Measurements from ENCODE around the gene SIAH3. TPM values are rescaled to one million over a fixed set of nuclear protein-coding genes. Genes with fewer than 3 reads are reported as not detected.

SIAH3 gene
- total and polyA plus RNA-seq, 4 donors = 3.5 to 15.1 (median 12.4) TPM

DNA sequence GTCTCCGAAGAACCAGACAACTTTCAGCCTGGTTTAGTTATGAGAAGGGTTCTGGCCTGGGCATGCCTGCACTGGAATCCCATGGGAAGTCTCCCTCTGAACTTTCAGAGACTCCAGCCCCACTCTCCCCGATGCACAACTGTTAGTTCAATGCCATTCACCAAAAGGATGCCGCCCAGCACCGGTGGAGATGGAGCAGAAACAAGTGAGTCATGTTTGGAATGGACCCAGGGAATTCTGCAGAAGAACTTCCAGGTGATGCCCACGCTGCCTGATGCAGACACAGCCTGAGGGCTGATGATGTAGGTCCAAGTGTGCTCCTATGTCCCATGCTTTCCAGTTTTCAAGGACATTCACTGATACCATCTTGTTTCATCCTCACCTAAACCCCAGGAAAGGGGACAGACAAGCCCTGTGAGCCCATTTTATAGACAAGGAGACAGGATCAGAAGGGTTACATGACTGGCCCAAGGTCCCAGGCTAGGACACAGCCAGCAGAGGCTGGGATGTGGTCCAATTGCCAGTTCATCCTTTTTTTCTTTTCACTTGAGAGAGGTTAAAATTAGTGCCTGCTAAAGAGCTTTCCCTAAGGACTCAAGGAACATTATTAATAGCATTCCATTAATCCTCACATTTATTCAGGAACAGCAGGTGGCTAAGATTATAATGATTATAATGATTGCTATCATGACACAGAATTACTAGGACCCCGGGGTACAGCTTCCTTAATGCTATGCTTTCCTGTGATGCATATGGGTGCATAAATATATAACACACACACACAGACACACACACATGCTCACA lies 39.5 kb downstream of the SIAH3 start:
- Histone ChIP-seq H3K27ac (ENCODE audit: low read depth, low read length) (no peak overlapping the region), H3K4me1 (ENCODE audit: control insufficient read depth, insufficient read depth, low read length) (peaks cover 4% of the 10 kb centered on the region), H3K36me3 (ENCODE audit: control insufficient read depth, insufficient read depth, low read length) (no peaks in the 10 kb centered on the region), H3K9me3 (ENCODE audit: control insufficient read depth, insufficient read depth, low read length) (no peaks in the 10 kb centered on the region), H3K4me3 (ENCODE audit: low read depth, low read length) (no peak overlapping the region), H3K27me3 (ENCODE audit: control insufficient read depth, insufficient read depth, low read length) (no peaks in the 10 kb centered on the region)
- whole genome bisulfite sequencing (ENCODE audit: insufficient coverage) = 92% methylated on average over 3 of the region's 6 CpGs
- peak in 1 of 6 donors; percentile 62 for DNase-seq (ENCODE audit: low read depth in 4 of 6, low spot score in 6 of 6)

DNA sequence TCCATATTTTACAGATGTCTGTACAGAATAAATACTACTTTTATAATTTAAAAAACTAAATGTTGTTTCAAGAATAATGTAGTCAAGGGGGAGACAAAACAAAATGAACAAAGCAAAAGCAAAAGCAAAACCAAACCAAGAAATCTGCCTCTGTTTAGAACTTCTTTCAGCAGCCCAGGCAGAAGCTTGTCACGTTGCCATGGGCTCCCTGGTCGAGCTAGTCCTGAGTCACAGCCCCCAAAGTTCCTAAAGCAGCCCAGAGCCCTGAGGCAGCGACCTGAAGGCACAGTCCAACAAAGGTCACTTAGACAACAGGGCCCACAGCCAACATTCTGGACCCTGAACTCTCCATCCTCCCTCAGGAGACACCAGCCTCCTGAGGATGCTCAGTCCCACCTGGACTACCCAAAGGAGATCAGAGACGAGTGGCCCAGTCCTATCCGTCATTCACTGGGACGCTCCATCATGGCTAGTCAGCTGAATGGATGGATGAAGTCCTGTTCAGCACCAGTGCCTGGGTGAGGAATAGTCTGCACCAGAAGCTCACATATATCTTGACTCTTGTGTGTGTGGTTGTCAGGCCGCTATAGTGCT lies 41.7 kb downstream of the SIAH3 start:
- no peaks in the 10 kb centered on the region for H3K36me3 ChIP-seq (ENCODE audit: control insufficient read depth, insufficient read depth, low read length)
- H3K9me3 ChIP-seq (ENCODE audit: control insufficient read depth, insufficient read depth, low read length) = no peaks in the 10 kb centered on the region
- H3K27ac ChIP-seq (ENCODE audit: low read depth, low read length) = no peak overlapping the region
- no peak overlapping the region for H3K4me3 ChIP-seq (ENCODE audit: low read depth, low read length)
- DNase-seq (ENCODE audit: low read depth in 4 of 6, low spot score in 6 of 6) = peak in 1 of 6 donors; percentile 35
- 43% methylated on average over 3 of the region's 7 CpGs for WGBS (ENCODE audit: insufficient coverage)
- H3K4me1 ChIP-seq (ENCODE audit: control insufficient read depth, insufficient read depth, low read length) = peaks cover 4% of the 10 kb centered on the region
- H3K27me3 ChIP-seq (ENCODE audit: control insufficient read depth, insufficient read depth, low read length) = no peaks in the 10 kb centered on the region

DNA sequence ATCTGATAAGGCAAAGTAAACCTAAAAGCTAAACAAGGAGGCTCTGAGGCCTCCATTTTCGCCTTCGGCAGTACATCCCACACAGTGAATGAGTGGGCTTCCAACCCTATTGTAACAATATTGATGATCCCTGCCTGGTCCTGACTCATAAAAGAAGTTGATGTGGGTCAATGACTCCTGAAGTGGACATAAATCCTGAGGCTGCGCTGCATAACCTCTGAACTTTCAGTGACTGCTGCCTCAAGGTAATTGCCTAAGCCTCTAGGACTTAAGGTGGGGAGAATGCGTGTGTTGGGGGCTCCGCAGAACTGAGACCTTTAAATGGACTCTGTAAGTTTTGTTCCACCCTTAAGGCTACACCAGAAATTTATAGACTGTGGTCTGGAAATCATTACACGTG lies 42.6 kb downstream of the SIAH3 start:
- Histone ChIP-seq H3K27ac (ENCODE audit: low read depth, low read length) (no peak overlapping the region), H3K36me3 (ENCODE audit: control insufficient read depth, insufficient read depth, low read length) (no peaks in the 10 kb centered on the region), H3K9me3 (ENCODE audit: control insufficient read depth, insufficient read depth, low read length) (no peaks in the 10 kb centered on the region), H3K4me1 (ENCODE audit: control insufficient read depth, insufficient read depth, low read length) (peaks cover 4% of the 10 kb centered on the region), H3K4me3 (ENCODE audit: low read depth, low read length) (no peak overlapping the region), H3K27me3 (ENCODE audit: control insufficient read depth, insufficient read depth, low read length) (no peaks in the 10 kb centered on the region)
- 82% methylated on average over 4 of the region's 6 CpGs for WGBS (ENCODE audit: insufficient coverage)
- DNase-seq (ENCODE audit: low read depth in 4 of 6, low spot score in 6 of 6) = no peak

DNA sequence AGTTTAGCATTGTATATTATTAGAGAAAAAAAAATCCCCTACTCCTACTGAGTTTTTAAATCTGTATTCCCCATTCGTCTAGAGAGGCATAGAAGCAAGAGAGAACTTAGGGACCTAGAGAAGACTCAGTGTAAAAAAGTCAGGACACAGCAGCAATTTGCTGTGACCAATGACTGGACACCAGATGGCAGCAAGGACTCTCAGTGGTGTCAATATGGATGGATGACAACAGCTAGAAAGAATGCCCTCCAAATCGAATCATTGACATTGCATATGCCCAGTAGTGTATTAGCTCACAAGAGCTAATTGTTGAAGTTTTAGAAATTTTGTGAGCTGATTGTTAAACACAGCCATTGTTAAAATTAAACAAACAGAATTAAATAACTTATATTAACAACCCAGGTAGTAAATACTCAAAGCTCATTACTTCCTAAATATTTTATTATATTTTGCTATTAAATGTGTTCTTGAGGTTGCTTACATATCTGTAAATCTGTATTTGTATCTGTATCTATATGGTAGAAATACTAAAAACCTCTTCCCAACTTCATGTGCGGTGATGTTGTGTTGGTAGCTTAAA lies 43.9 kb downstream of the SIAH3 start:
- WGBS (ENCODE audit: insufficient coverage) = no CpG with 5 or more reads among the region's 3 CpGs
- no peak overlapping the region for H3K27ac ChIP-seq (ENCODE audit: low read depth, low read length)

DNA sequence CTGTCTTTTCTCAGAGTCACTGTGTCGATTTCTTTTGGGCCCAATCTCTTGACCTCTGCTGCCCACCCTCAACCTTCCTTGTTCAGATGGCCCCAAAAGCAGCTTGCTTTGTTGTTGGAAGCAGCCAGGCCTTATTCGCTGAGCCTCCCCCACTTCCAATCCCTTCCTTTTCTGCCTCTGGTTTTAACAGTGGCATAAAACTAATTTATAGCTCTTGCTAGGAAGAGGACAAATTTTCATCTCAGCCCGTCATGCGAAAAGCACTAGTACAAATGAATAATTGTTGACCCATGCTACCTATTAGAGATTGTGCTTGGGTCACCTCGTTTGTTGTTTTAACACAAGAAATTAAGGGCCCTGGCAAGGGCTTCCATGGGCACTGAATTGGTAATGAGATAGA lies 51.1 kb downstream of the SIAH3 start:
- Histone ChIP-seq H3K36me3 (ENCODE audit: control insufficient read depth, insufficient read depth, low read length) (no peaks in the 10 kb centered on the region), H3K4me3 (ENCODE audit: low read depth, low read length) (no peak overlapping the region), H3K9me3 (ENCODE audit: control insufficient read depth, insufficient read depth, low read length) (no peaks in the 10 kb centered on the region), H3K27ac (ENCODE audit: low read depth, low read length) (no peak overlapping the region), H3K27me3 (ENCODE audit: control insufficient read depth, insufficient read depth, low read length) (no peaks in the 10 kb centered on the region), H3K4me1 (ENCODE audit: control insufficient read depth, insufficient read depth, low read length) (peaks cover 12% of the 10 kb centered on the region)
- no peak for DNase-seq (ENCODE audit: low read depth in 4 of 6, low spot score in 6 of 6)
- 78% methylated on average over 2 of the region's 5 CpGs for WGBS (ENCODE audit: insufficient coverage)

More for the DNA sequence above, 43.9 kb downstream of the SIAH3 start:
- Histone ChIP-seq H3K9me3 (ENCODE audit: control insufficient read depth, insufficient read depth, low read length) (no peaks in the 10 kb centered on the region), H3K4me3 (ENCODE audit: low read depth, low read length) (no peak overlapping the region), H3K4me1 (ENCODE audit: control insufficient read depth, insufficient read depth, low read length) (no peaks in the 10 kb centered on the region), H3K27me3 (ENCODE audit: control insufficient read depth, insufficient read depth, low read length) (no peaks in the 10 kb centered on the region), H3K36me3 (ENCODE audit: control insufficient read depth, insufficient read depth, low read length) (no peaks in the 10 kb centered on the region)
- DNase-seq (ENCODE audit: low read depth in 4 of 6, low spot score in 6 of 6) = peak in 2 of 6 donors; percentile 60 to 71

DNA sequence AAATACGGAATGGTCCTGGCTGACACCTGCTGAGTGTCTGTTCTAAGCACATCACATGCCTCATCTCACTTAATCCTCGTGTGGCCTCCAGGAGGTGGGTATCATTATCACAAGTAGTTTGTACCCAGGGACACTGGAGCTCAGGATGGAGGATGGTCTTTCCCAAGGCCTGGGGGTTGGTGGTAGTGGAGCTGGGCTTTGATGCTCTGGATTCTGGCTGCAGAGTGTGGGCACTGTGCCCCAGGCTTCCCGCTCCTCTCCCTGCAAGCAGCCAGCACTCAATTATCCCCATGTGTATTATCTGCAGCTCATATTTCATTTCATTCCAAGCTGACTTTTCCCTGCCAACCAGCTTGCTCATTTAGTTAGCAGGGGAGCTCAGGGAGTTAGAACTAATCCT lies 52.1 kb downstream of the SIAH3 start:
- Histone ChIP-seq H3K4me3 (ENCODE audit: low read depth, low read length) (no peak overlapping the region), H3K27me3 (ENCODE audit: control insufficient read depth, insufficient read depth, low read length) (no peaks in the 10 kb centered on the region), H3K4me1 (ENCODE audit: control insufficient read depth, insufficient read depth, low read length) (peaks cover 12% of the 10 kb centered on the region), H3K27ac (ENCODE audit: low read depth, low read length) (no peak overlapping the region), H3K9me3 (ENCODE audit: control insufficient read depth, insufficient read depth, low read length) (no peaks in the 10 kb centered on the region), H3K36me3 (ENCODE audit: control insufficient read depth, insufficient read depth, low read length) (no peaks in the 10 kb centered on the region)
- peak in 1 of 6 donors; percentile 87 for DNase-seq (ENCODE audit: low read depth in 4 of 6, low spot score in 6 of 6)
- WGBS (ENCODE audit: insufficient coverage) = 50% methylated on average over 1 of the region's 3 CpGs

DNA sequence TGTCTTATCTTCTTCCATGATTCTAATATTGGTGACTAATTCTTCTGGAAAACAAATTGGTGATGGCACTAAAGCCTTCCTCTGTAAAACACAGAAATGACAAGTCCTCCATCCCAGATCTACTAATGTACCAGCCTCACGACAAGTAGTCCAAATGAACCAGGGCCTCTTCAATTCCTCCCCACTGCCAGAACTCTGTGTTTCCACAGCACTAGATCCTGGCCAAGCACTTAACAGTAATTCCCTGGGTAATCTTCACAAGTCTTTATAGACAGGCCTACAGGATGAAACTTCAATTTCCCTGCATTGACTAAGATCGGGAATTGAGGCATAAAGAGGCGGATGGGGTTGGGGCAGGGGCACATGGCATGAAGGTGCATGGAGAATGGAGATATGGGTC lies 52.7 kb downstream of the SIAH3 start:
- DNase-seq (ENCODE audit: low read depth in 4 of 6, low spot score in 6 of 6) = no peak
- no peak overlapping the region for H3K27ac ChIP-seq (ENCODE audit: low read depth, low read length)
- no peaks in the 10 kb centered on the region for H3K36me3 ChIP-seq (ENCODE audit: control insufficient read depth, insufficient read depth, low read length)
- WGBS (ENCODE audit: insufficient coverage) = 80% methylated on average over 1 of the region's 3 CpGs
- H3K4me1 ChIP-seq (ENCODE audit: control insufficient read depth, insufficient read depth, low read length) = peaks cover 12% of the 10 kb centered on the region
- H3K9me3 ChIP-seq (ENCODE audit: control insufficient read depth, insufficient read depth, low read length) = no peaks in the 10 kb centered on the region
- H3K4me3 ChIP-seq (ENCODE audit: low read depth, low read length) = no peak overlapping the region
- H3K27me3 ChIP-seq (ENCODE audit: control insufficient read depth, insufficient read depth, low read length) = no peaks in the 10 kb centered on the region

DNA sequence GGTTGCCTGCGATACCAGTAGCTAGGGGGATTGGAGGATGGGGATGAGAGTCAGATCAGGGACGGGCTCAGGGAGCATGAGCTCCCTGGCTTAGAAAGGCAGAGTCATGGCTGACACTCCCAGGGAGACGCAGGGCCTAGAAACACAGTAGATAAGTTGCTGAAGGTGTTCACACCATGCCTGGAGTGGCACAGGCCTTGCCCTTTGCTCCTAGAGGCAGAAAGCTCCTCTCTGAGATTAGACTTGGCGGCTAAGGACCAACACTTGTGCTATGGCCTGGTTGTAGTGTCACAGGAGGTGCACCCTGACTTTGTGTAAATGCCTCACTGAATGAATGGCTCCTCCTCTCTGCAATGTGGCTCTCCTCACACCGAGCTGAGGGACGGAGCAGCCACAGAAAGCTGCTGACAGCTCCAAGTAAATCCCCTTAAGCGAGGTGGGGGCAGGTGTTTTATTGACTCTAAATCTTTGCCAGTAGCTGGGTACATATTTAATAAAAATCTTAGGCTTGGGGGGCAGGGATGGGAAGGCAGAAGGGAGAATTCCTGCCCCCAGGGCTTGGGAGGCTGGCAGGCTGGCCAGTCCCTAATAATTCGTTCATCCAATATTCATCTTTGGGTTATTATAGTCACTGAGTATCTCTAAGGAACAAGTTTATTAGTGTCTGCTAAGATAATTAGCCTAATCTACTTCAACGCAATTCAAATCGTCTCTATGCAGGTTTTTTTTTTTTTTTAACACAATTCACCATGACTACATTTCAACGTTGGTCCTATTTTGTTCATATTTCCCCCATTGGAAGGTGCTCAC lies 54.9 kb downstream of the SIAH3 start:
- no peaks in the 10 kb centered on the region for H3K36me3 ChIP-seq (ENCODE audit: control insufficient read depth, insufficient read depth, low read length)
- no peak overlapping the region for H3K27ac ChIP-seq (ENCODE audit: low read depth, low read length)
- peaks cover 12% of the 10 kb centered on the region for H3K4me1 ChIP-seq (ENCODE audit: control insufficient read depth, insufficient read depth, low read length)
- no peak overlapping the region for H3K4me3 ChIP-seq (ENCODE audit: low read depth, low read length)
- DNase-seq (ENCODE audit: low read depth in 4 of 6, low spot score in 6 of 6) = peak in 1 of 6 donors; percentile 85
- H3K9me3 ChIP-seq (ENCODE audit: control insufficient read depth, insufficient read depth, low read length) = no peaks in the 10 kb centered on the region
- H3K27me3 ChIP-seq (ENCODE audit: control insufficient read depth, insufficient read depth, low read length) = no peaks in the 10 kb centered on the region
- 80% methylated on average over 3 of the region's 11 CpGs for WGBS (ENCODE audit: insufficient coverage)

DNA sequence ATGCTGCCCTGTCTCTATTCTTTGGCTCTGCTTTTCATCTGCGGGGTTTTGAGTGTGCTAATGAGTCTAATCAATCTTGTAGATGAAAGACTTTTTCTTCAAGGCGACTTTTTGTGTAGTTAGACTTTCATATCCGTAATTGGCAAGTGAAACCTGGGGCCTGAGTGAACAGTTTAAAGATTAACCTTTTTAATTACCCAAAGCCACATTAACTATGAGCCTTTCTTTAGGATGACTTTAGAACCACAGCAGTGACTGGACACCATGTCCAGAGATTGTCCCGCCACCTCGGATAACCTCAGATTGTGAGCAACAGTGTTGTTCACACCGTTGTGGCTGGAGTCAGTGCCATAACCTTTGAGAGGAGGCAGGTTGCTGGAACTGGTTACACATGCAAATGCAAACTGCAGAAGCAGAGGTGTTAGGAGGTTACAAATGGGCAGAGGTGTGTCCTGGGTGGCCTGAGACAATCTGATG lies 58.7 kb downstream of the SIAH3 start:
- Histone ChIP-seq H3K9me3 (ENCODE audit: control insufficient read depth, insufficient read depth, low read length) (no peaks in the 10 kb centered on the region), H3K27ac (ENCODE audit: low read depth, low read length) (no peak overlapping the region), H3K4me3 (ENCODE audit: low read depth, low read length) (no peak overlapping the region), H3K4me1 (ENCODE audit: control insufficient read depth, insufficient read depth, low read length) (peaks cover 13% of the 10 kb centered on the region), H3K27me3 (ENCODE audit: control insufficient read depth, insufficient read depth, low read length) (no peaks in the 10 kb centered on the region), H3K36me3 (ENCODE audit: control insufficient read depth, insufficient read depth, low read length) (no peaks in the 10 kb centered on the region)
- WGBS (ENCODE audit: insufficient coverage) = 31% methylated on average over 4 of the region's 6 CpGs
- DNase-seq (ENCODE audit: low read depth in 4 of 6, low spot score in 6 of 6) = peak in 1 of 6 donors; percentile 44

Data from spinal cord (tissue), 10 donors.